Lung (tissue), 12 donors: ENCODE data around the gene SUSD1. TPM values are rescaled to one million over a fixed set of nuclear protein-coding genes. Genes with fewer than 3 reads are reported as not detected.
A peak's percentile ranks its signal among the peaks of the same experiment; 100 is the strongest.

ENCODE experiments used
- ATAC-seq: fragments of 200-7000 bp; cut with Tn5 transposase; one replicate; pipeline ENCODE4 v1.9.1; 2020; ENCODE audit warnings: moderate number of reproducible peaks; ENCODE audit not compliant: insufficient read depth, low FRiP score
- DNase-seq, 3 donors: peaks; one replicate each; pipeline ENCODE4 v3.0.0-alpha.2; 2013 to 2017
- H3K27ac ChIP-seq, 2 donors: one replicate each; pipeline ENCODE4 v1.5.1; 2013; ENCODE audit warnings: mild to moderate bottlenecking in 2 of 2, moderate library complexity in 2 of 2, control low read depth in 1 of 2, inconsistent platforms in 1 of 2, low read depth in 1 of 2, low read length in 1 of 2
- H3K27me3 ChIP-seq, 3 donors: one replicate each; pipeline ENCODE4 v1.5.1; 2013; ENCODE audit warnings: low read length in 2 of 3; ENCODE audit not compliant: control insufficient read depth in 3 of 3, insufficient read depth in 3 of 3
- H3K36me3 ChIP-seq, 4 donors: one replicate each; pipeline ENCODE4 v1.5.1; 2013; ENCODE audit warnings: low read length in 4 of 4, mild to moderate bottlenecking in 1 of 4, moderate library complexity in 1 of 4; ENCODE audit not compliant: control insufficient read depth in 4 of 4, insufficient read depth in 4 of 4
- H3K4me1 ChIP-seq, 5 donors: one replicate each; pipeline ENCODE4 v1.5.1; 2013; ENCODE audit warnings: low read length in 5 of 5, mild to moderate bottlenecking in 2 of 5, moderate library complexity in 1 of 5; ENCODE audit not compliant: control insufficient read depth in 5 of 5, insufficient read depth in 5 of 5
- H3K4me3 ChIP-seq: one replicate; pipeline ENCODE4 v1.5.1; 2013; ENCODE audit warnings: mild to moderate bottlenecking, control low read depth, moderate library complexity
- H3K9ac ChIP-seq, 2 donors: one replicate each; pipeline ENCODE4 v1.5.1; 2013; ENCODE audit warnings: low read length in 2 of 2, control low read depth in 1 of 2; ENCODE audit not compliant: insufficient read depth in 1 of 2
- H3K9me3 ChIP-seq, 4 donors: one replicate each; pipeline ENCODE4 v1.5.1; 2013; ENCODE audit warnings: low read length in 3 of 4, mild to moderate bottlenecking in 1 of 4, moderate library complexity in 1 of 4; ENCODE audit not compliant: control insufficient read depth in 4 of 4, insufficient read depth in 3 of 4
- WGBS, 2 donors: extraction: QIAGEN DNeasy Blood & Tissue Kit; methylation state at CpG; one replicate each; pipeline ENCODE4 v1.1.7; 2013; 5-methylcytosine and 5-hydroxymethylcytosine counted together
- polyA plus RNA-seq, 2 donors: library from polyadenylated mRNA; stranded (reverse); fragments of 200-250 nt; gene quantifications; one replicate each; pipeline ENCODE4 v1.2.1, GENCODE V29; 2013
- total RNA-seq, 2 donors: library from RNA; depleted of rRNA in 1 of 2; stranded (reverse); fragments of >200 nt in 1 of 2; gene quantifications; one replicate each; pipeline ENCODE4 v1.2.1, GENCODE V29; 2014 to 2021
- TF ChIP-seq, protein P1 (sequence below): IDR thresholded peaks from 2 replicates; pipeline ENCODE4 v1.5.1; 2012; ENCODE audit warnings: mild to moderate bottlenecking; ENCODE audit errors: control extremely low read depth, extremely low read depth
- donor health status: control.
- donor health status: control.
- donor health status: Bipolar disorder and iron deficiency.
- donor health status: healthy.
- donor health status: DM: yes; HTN: yes; CAD: no.

SUSD1 gene
- total and polyA plus RNA-seq, 4 donors, result 4.4 to 26.6 (median 21.1) TPM

DNA sequence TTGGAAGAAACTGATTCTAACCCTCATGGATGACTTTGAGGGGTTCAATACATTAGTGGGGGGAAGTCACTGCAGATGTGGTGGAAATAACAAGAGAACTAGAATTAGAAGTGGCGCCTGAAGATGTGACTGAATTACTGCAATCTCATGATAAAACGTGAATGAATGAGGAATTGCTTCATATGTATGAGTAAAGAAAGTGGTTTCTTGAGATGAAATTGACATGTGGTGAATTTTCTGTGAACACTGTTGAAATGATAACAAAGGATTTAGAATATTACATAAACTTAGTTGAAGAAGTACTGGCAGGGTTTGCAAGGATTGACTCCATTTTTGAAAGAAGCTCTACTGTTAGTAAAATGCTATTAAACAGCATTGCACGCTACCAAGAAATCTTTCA is 165.4 kb downstream of the SUSD1 start:
- Histone ChIP-seq H3K27ac (no peak overlapping the region), H3K4me1 (peaks cover 0 to 14% (median 0%) of the 10 kb centered on the region in 5 donors), H3K9me3 (no peaks in the 10 kb centered on the region), H3K36me3 (no peaks in the 10 kb centered on the region), H3K9ac (no peak overlapping the region), H3K27me3 (no peaks in the 10 kb centered on the region), H3K4me3 (no peak overlapping the region)
- TF ChIP-seq, protein P1, sequence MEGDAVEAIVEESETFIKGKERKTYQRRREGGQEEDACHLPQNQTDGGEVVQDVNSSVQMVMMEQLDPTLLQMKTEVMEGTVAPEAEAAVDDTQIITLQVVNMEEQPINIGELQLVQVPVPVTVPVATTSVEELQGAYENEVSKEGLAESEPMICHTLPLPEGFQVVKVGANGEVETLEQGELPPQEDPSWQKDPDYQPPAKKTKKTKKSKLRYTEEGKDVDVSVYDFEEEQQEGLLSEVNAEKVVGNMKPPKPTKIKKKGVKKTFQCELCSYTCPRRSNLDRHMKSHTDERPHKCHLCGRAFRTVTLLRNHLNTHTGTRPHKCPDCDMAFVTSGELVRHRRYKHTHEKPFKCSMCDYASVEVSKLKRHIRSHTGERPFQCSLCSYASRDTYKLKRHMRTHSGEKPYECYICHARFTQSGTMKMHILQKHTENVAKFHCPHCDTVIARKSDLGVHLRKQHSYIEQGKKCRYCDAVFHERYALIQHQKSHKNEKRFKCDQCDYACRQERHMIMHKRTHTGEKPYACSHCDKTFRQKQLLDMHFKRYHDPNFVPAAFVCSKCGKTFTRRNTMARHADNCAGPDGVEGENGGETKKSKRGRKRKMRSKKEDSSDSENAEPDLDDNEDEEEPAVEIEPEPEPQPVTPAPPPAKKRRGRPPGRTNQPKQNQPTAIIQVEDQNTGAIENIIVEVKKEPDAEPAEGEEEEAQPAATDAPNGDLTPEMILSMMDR, result no peak
- no peak for ATAC-seq
- 47 to 73% methylated on average over 3 of the region's 3 CpGs for WGBS, 2 donors
- DNase-seq, result no peak

DNA sequence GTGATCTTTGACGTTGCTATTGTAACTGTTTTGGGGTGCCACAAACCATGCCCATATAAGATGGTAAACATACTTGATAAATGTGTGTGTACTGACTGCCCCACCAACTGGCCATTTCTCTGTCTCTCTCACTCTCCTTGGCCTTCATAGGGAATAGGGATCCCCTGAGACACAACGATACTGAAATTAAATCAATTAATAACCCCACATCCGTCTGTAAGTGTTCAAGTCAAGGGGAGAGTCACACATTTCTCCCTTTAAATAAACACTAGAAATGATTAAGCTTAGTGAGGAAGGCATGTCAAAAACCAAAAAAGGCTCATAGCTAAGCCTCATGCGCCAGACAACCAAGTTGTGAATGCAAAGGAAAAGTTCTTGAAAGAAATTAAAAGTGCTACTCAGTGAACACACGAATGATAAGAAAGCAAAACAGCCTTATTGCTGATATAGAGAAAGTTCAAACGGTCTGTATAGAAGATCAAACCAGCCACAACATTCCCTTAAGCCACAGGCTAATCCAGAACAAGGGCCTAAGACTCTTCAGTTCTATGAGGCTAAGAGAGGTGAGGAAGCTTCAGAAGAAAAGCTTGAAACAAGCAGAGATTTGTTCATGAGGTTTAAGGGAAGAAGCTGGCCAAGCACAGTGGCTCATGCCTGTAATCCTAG is 167.4 kb downstream of the SUSD1 start:
- no peak overlapping the region for H3K4me3 ChIP-seq
- no peak overlapping the region for H3K9ac ChIP-seq
- DNase-seq, result peak in 2 of 3 donors; percentile 23 to 59
- H3K4me1 ChIP-seq, result peaks cover 0 to 14% (median 0%) of the 10 kb centered on the region in 5 donors
- TF ChIP-seq, protein P1, result no peak
- H3K9me3 ChIP-seq, result no peaks in the 10 kb centered on the region
- WGBS, 2 donors, result 65 to 76% methylated on average over 6 of the region's 6 CpGs
- ATAC-seq, result no peak
- H3K36me3 ChIP-seq, result no peaks in the 10 kb centered on the region
- no peaks in the 10 kb centered on the region for H3K27me3 ChIP-seq
- H3K27ac ChIP-seq, result no peak overlapping the region

DNA sequence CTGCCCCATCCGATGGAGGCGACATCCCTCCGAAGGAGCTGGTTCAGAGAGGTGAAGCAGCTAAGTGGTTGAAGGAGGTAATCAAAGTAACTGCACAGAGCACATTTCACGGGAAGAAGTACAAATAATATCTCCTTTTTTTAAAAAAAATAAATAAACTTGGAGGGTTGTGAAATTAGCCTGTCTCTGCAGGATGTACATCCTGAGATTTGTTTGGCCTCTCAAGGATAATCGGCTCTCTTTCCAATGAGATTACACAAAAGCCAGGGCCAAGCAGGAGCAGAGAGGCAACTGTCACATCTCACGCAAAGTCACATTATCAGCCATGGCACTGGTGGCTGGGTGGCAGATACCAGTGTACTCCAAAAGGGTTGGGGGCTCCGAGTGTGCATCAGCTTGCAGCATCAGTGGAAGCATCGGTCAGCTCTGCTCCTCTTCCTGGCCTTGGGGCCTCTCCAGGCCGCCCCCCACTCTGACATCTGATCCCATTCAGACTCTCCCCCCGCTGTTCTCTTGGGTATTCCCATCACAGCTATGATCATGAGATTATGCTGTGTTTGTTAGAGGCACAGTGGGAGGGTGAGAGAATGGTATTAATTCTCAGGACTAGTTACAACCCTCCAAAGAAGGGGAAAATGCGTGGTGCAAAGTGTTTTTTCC is 168.6 kb downstream of the SUSD1 start:
- H3K4me3 ChIP-seq, result no peak overlapping the region
- no peak for DNase-seq
- no peaks in the 10 kb centered on the region for H3K9me3 ChIP-seq
- H3K36me3 ChIP-seq, result no peaks in the 10 kb centered on the region
- H3K4me1 ChIP-seq, result peaks cover 0 to 9% (median 0%) of the 10 kb centered on the region in 5 donors
- TF ChIP-seq, protein P1, result no peak
- no peak overlapping the region for H3K9ac ChIP-seq
- no peak overlapping the region for H3K27ac ChIP-seq
- H3K27me3 ChIP-seq, result no peaks in the 10 kb centered on the region
- ATAC-seq, result no peak
- 86 to 87% methylated on average over 11 of the region's 11 CpGs for WGBS, 2 donors
